Left ventricle myocardium inferior (tissue), 1 donor: ENCODE data around the gene GNA14. TPM values are rescaled to one million over a fixed set of nuclear protein-coding genes. Genes with fewer than 3 reads are reported as not detected.

Experiments
- DNase-seq: peaks from one replicate; pipeline ENCODE4 v3.0.0-alpha.2; 2020
- H3K27ac ChIP-seq: fragments of 200-600 bp; replicated peaks from 2 replicates; pipeline ENCODE4 v1.8.0; 2021
- H3K27me3 ChIP-seq: fragments of 200-600 bp; 2 replicates; pipeline ENCODE4 v1.8.0; 2021; ENCODE audit warnings: low read depth
- H3K36me3 ChIP-seq: fragments of 200-600 bp; 2 replicates; pipeline ENCODE4 v1.8.0; 2021
- H3K4me1 ChIP-seq: fragments of 200-600 bp; 2 replicates; pipeline ENCODE4 v1.8.0; 2021
- H3K4me3 ChIP-seq: fragments of 200-600 bp; 2 replicates; pipeline ENCODE4 v1.8.0; 2021; ENCODE audit warnings: mild to moderate bottlenecking, moderate library complexity
- H3K9me3 ChIP-seq: fragments of 200-600 bp; replicated peaks from 2 replicates; pipeline ENCODE4 v1.8.0; 2021
- intact Hi-C: fragments of 100-400 bp; cut with micrococcal nuclease; formaldehyde crosslinking; loops from one replicate; pipeline ENCODE4 v1.11.0; 2022
- total RNA-seq: library from RNA; stranded (reverse); fragmentation: NEBNext Ultra II Directional; extraction: Animal tissue kit (Norgen Biotek cat#: 25700); gene quantifications from one replicate; pipeline ENCODE4 v1.2.1, GENCODE V29; 2021
- TF ChIP-seq, protein P1 (sequence below): fragments of 200-600 bp; IDR thresholded peaks from 2 replicates; pipeline ENCODE4 v1.8.0; 2021; ENCODE audit warnings: antibody characterized with exemption, mild to moderate bottlenecking, borderline replicate concordance
- donor health status: DM: no; HTN: yes; CAD: no; lungs with severe emphysema.

Gene GNA14
- total RNA-seq, 1 donor from 2014 or later = 2.2 TPM

DNA sequence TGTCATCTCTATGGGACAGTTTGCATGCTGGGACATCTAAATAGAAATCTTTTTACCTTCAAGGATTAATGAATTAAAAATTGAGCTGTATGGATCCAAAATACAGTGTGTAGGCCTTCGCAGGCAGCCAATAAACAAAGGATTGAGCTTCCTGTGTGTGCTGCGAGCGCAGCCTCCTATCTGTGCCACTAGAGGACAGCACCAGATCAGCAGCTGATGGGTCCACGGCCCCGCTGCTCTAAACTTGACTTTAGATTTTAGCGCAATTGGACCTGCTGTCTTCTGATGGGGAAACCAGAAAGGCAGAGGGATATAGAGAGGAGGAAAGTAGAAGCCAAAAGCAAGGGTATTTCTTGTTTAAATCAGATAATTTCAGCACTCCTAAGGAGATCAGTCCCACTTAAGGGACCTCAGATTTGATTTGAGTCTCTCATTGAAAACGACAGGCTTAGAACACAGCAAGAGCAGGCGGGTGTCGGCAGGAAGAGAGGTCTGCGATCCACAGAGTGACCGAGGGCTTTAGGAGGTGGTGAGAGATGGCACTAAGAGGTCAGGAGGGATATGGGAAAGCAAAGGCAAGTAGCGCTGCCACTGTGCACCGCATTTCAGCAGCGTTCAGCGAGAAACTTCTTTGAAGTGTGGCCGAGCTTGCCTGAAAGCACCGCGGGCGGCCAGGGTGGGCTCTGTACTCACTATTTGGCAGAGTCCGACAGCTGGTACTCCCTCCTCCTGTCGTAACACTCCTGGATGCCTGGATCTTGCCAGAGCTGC, 214.3 kb downstream of the GNA14 start:
- TF ChIP-seq, protein P1, sequence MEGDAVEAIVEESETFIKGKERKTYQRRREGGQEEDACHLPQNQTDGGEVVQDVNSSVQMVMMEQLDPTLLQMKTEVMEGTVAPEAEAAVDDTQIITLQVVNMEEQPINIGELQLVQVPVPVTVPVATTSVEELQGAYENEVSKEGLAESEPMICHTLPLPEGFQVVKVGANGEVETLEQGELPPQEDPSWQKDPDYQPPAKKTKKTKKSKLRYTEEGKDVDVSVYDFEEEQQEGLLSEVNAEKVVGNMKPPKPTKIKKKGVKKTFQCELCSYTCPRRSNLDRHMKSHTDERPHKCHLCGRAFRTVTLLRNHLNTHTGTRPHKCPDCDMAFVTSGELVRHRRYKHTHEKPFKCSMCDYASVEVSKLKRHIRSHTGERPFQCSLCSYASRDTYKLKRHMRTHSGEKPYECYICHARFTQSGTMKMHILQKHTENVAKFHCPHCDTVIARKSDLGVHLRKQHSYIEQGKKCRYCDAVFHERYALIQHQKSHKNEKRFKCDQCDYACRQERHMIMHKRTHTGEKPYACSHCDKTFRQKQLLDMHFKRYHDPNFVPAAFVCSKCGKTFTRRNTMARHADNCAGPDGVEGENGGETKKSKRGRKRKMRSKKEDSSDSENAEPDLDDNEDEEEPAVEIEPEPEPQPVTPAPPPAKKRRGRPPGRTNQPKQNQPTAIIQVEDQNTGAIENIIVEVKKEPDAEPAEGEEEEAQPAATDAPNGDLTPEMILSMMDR = peak; percentile 95
- intact Hi-C loops = no loop called here
- DNase-seq = peak; percentile 56
- Histone ChIP-seq H3K4me1 (no peaks in the 10 kb centered on the region), H3K27me3 (no peaks in the 10 kb centered on the region), H3K36me3 (no peaks in the 10 kb centered on the region), H3K27ac (no peak overlapping the region), H3K4me3 (no peak overlapping the region), H3K9me3 (no peaks in the 10 kb centered on the region)

DNA sequence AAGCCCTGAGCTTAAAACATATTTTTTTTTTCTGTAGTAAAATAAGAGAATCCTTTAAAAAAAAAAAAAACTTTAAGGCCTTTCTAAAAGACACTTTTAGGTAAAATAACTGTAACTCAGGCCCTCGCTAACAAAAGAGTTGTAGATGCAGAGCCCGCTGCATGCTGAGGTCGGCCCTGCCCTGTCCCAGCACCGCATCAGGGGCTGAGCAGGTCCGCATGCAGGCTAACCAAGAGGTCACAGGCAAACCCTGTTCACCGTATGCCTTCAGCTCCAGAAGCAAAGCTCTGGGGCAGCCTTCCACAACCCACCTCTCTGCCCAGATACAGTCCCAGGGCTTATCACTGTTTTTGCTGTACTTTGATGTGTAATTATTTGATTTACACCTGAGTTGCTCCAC, 216.1 kb downstream of the GNA14 start:
- H3K9me3 ChIP-seq = no peaks in the 10 kb centered on the region
- intact Hi-C loops = no loop called here

DNA sequence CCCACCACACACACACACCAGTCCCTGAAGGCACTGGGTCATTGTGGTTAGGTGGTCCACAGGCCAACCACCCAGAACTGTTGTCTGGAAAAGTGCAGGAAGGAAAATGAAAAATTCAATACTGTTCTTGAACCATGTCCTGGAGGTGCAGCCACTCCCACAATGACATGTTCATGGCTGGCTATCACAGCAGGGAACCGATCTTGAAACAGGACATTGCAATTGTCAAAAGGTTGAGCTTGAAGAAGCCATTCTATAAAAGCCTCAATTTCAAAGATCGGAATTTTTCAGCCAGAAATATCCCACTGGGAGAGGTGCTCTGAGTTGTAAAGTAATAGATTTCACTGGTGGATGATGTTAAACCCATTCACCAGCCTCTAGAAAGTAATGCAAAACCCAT, 218.2 kb downstream of the GNA14 start:
- peaks cover 5% of the 10 kb centered on the region for H3K36me3 ChIP-seq
- H3K27me3 ChIP-seq = no peaks in the 10 kb centered on the region
- H3K27ac ChIP-seq = no peak overlapping the region
- TF ChIP-seq, protein P1 = no peak
- no peaks in the 10 kb centered on the region for H3K4me1 ChIP-seq
- H3K9me3 ChIP-seq = no peaks in the 10 kb centered on the region
- no peak for DNase-seq
- intact Hi-C loops = no loop called here
- no peak overlapping the region for H3K4me3 ChIP-seq

More for the DNA sequence above, 216.1 kb downstream of the GNA14 start:
- TF ChIP-seq, protein P1 = no peak
- Histone ChIP-seq H3K4me1 (no peaks in the 10 kb centered on the region), H3K4me3 (no peak overlapping the region), H3K36me3 (no peaks in the 10 kb centered on the region), H3K27me3 (no peaks in the 10 kb centered on the region), H3K27ac (no peak overlapping the region)
- DNase-seq = no peak

DNA sequence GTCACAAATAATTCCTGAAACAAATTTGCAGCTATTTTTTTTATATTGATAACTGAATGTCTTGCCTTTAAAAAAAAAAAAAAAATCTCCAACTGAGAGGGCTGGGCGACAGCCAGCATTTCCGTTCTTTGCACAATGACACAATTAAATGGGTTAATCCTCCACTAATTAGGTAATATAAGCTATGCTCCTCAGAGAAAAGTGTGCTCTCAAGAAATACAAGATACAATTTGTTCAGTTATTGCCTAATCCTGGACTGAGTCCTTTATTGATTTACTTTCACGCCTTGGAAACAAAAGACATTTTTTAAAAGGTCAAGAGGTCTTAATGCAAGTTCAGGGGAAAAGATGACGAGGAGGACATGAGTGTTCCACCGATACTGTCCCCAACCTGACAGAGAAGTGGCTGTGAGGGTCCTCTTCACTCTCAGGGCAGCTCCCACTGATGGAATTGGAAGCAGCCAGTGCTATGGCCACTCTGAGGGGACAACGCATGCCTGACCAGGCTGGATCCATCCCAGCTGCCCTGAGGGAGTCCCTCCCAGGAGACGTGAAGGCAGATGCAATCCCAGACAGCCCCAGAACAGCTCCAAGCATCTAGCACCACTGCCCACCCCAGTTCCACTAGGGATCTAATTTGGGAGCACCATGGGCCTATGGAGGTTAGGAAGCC, 220.7 kb downstream of the GNA14 start:
- intact Hi-C loops = no loop called here
- H3K27me3 ChIP-seq = no peaks in the 10 kb centered on the region
- no peak overlapping the region for H3K27ac ChIP-seq
- H3K4me3 ChIP-seq = no peak overlapping the region
- no peaks in the 10 kb centered on the region for H3K9me3 ChIP-seq
- H3K36me3 ChIP-seq = peaks cover 9% of the 10 kb centered on the region
- TF ChIP-seq, protein P1 = no peak
- H3K4me1 ChIP-seq = no peaks in the 10 kb centered on the region
- no peak for DNase-seq

DNA sequence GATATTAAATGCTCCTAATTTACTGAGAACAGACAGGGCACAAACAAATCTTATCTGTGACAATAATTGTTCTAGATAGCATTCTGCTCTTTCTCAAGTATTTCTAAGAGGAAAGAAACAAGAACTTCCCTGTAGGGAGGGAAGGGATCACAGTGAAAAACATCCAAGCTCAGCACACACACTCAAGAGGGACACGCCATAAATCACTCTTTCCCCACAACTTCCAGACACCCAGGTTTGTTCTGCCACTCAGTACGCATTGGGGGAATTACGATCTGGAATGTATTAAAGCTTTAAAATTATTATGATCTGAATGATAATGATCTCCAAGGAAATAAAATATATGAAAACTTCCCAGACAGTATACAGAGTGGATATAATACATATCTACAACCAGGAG, 221.4 kb downstream of the GNA14 start:
- no peak overlapping the region for H3K27ac ChIP-seq
- peaks cover 9% of the 10 kb centered on the region for H3K36me3 ChIP-seq
- no peaks in the 10 kb centered on the region for H3K9me3 ChIP-seq
- H3K27me3 ChIP-seq = no peaks in the 10 kb centered on the region
- DNase-seq = no peak
- H3K4me1 ChIP-seq = no peaks in the 10 kb centered on the region
- intact Hi-C loops = no loop called here
- TF ChIP-seq, protein P1 = no peak
- no peak overlapping the region for H3K4me3 ChIP-seq
